GM12878 (cell line): Measurements from ENCODE around the gene NDUFB2. TPM values are rescaled to one million over a fixed set of nuclear protein-coding genes. Genes with fewer than 3 reads are reported as not detected.
A peak's percentile ranks its signal among the peaks of the same experiment; 100 is the strongest.

ENCODE experiments used
- ATAC-seq: fragments of 200-7000 bp; cut with Tn5 transposase; 3 replicates; pipeline ENCODE4 v1.9.1; 2020; ENCODE audit warnings: mild to moderate bottlenecking, moderate library complexity
- BruUV-seq: library from RNA; stranded (reverse); fragments of 400-500 nt; replicated peaks from 2 replicates; lab custom pipeline; 2021; lab: Mats Ljungman, UMichigan
- CTCF ChIA-PET: fragments of 300-600 bp; sonication (Branson Sonifier 250); formaldehyde crosslinking; extraction: SDS; loops from one replicate; lab custom pipeline; 2021; ENCODE audit warnings: inconsistent platforms; lab: Yijun Ruan, JAX
- POLR2A ChIA-PET: fragments of 350-600 bp; formaldehyde crosslinking; extraction: SDS; loops from one replicate; lab custom pipeline; 2021; ENCODE audit warnings: inconsistent platforms; lab: Charles Lee
- RAD21 ChIA-PET: fragments of 300-600 bp; sonication (Branson Sonifier 250); formaldehyde crosslinking; loops from one replicate; lab custom pipeline; 2023; ENCODE audit warnings: antibody characterized with exemption; ENCODE audit not compliant: unreplicated experiment; lab: Charles Lee
- SMC1A ChIA-PET: fragments of 300-600 bp; sonication (Branson Sonifier 250); formaldehyde crosslinking; loops from one replicate; lab custom pipeline; 2023; ENCODE audit not compliant: unreplicated experiment, uncharacterized antibody; lab: Charles Lee
- DNase-seq: peaks from one replicate; pipeline ENCODE4 v3.0.0-alpha.2; 2011; ENCODE audit warnings: low read depth, low spot score
- FAIRE-seq: peaks from 3 replicates; lab custom pipeline; 2011; peaks lifted over from hg19 to GRCh38; lab: Jason Lieb, UNC
- H2AFZ ChIP-seq: 2 replicates; pipeline ENCODE4 v1.6.0; 2011; ENCODE audit warnings: low read depth, low read length, control low read depth; ENCODE audit not compliant: control insufficient read depth
- H3K27ac ChIP-seq: 2 replicates; pipeline ENCODE4 v1.5.1; 2011; ENCODE audit warnings: control low read depth; ENCODE audit not compliant: control insufficient read depth, insufficient read depth
- H3K27me3 ChIP-seq, 2 experiments: replicated peaks in 1 of 2; 2 replicates each; pipeline versions ENCODE4 v1.6.0 to v1.6.1; 2011; ENCODE audit warnings: low read length in 1 of 2; ENCODE audit not compliant: control insufficient read depth in 2 of 2, insufficient read depth in 2 of 2
- H3K36me3 ChIP-seq, 2 experiments: 2 replicates each; pipeline ENCODE4 v1.5.1; 2011; ENCODE audit warnings: low read length in 1 of 2; ENCODE audit not compliant: control insufficient read depth in 2 of 2, insufficient read depth in 2 of 2
- H3K4me1 ChIP-seq: 2 replicates; pipeline ENCODE4 v1.6.1; 2011; ENCODE audit warnings: mild to moderate bottlenecking, low read length, moderate library complexity, mixed read lengths; ENCODE audit not compliant: control insufficient read depth, insufficient read depth
- H3K4me2 ChIP-seq: 2 replicates; pipeline ENCODE4 v1.6.0; 2011; ENCODE audit warnings: control low read depth; ENCODE audit not compliant: control insufficient read depth, insufficient read depth
- H3K4me3 ChIP-seq: fragments of 200-600 bp; sonication (generic); 2 replicates; pipeline ENCODE4 v1.5.1; 2016
- H3K79me2 ChIP-seq: 2 replicates; pipeline ENCODE4 v1.6.0; 2011; ENCODE audit warnings: low read length; ENCODE audit not compliant: control insufficient read depth, insufficient read depth
- H3K9ac ChIP-seq: 2 replicates; pipeline ENCODE4 v1.8.0; 2011; ENCODE audit warnings: low read length, control low read depth, mixed read lengths; ENCODE audit not compliant: control insufficient read depth, insufficient read depth
- H3K9me3 ChIP-seq: replicated peaks from 3 replicates; pipeline ENCODE4 v1.5.1; 2011; ENCODE audit warnings: mild to moderate bottlenecking, low read length; ENCODE audit not compliant: control insufficient read depth, insufficient read depth
- H4K20me1 ChIP-seq: 2 replicates; pipeline ENCODE4 v1.6.0; 2011; ENCODE audit not compliant: control insufficient read depth, insufficient read depth
- CHD2 ChIP-seq: IDR thresholded peaks from 2 replicates; pipeline ENCODE4 v1.6.1; 2011; ENCODE audit warnings: low read depth, low read length, improper control_type of control experiment, borderline replicate concordance
- CTCF ChIP-seq, 3 experiments: IDR thresholded peaks in 2 of 3; conservative IDR thresholded peaks in 1 of 3; 2 replicates each; pipeline ENCODE4 v1.5.1; 2011; ENCODE audit warnings: low read depth in 3 of 3, low read length in 3 of 3, mild to moderate bottlenecking in 3 of 3, control low read depth in 2 of 3, moderate library complexity in 2 of 3, inconsistent platforms in 1 of 3, mixed read lengths in 1 of 3; ENCODE audit not compliant: control insufficient read depth in 2 of 3, insufficient read depth in 1 of 3; ENCODE audit errors: extremely low read depth in 1 of 3
- HCFC1 ChIP-seq: fragments of 150-350 bp; IDR thresholded peaks from 2 replicates; pipeline ENCODE4 v1.6.1; 2014; ENCODE audit warnings: low read length
- MLLT1 ChIP-seq: fragments of 450-650 bp; IDR thresholded peaks from 2 replicates; pipeline ENCODE4 v1.6.1; 2016; ENCODE audit warnings: mild to moderate bottlenecking
- MTA2 ChIP-seq: fragments of 450-650 bp; IDR thresholded peaks from 2 replicates; pipeline ENCODE4 v1.6.1; 2016; ENCODE audit warnings: low read depth, mild to moderate bottlenecking, moderate library complexity
- PKNOX1 ChIP-seq: fragments of 450-650 bp; IDR thresholded peaks from 2 replicates; pipeline ENCODE4 v1.6.1; 2016; ENCODE audit warnings: mild to moderate bottlenecking
- POLR2AphosphoS5 ChIP-seq: IDR thresholded peaks from 2 replicates; pipeline ENCODE4 v1.6.1; 2011; ENCODE audit warnings: mild to moderate bottlenecking, low read length, inconsistent platforms
- RUNX3 ChIP-seq: IDR thresholded peaks from 2 replicates; pipeline ENCODE4 v1.6.1; 2012; ENCODE audit warnings: low read length, inconsistent platforms
- SIN3A ChIP-seq: IDR thresholded peaks from 2 replicates; pipeline ENCODE4 v1.6.1; 2012; ENCODE audit warnings: low read depth, low read length, improper control_type of control experiment
- SMAD5 ChIP-seq: IDR thresholded peaks from 2 replicates; pipeline ENCODE4 v1.6.1; 2016; ENCODE audit warnings: antibody characterized with exemption, low read depth
- SRF ChIP-seq, 2 experiments: IDR thresholded peaks; 2 replicates each; pipeline ENCODE4 v1.6.1; 2011; ENCODE audit warnings: low read depth in 2 of 2, low read length in 2 of 2, mild to moderate bottlenecking in 1 of 2, moderate library complexity in 1 of 2
- ZNF24 ChIP-seq: fragments of 450-650 bp; IDR thresholded peaks from 2 replicates; pipeline ENCODE4 v1.6.1; 2017; ENCODE audit warnings: antibody characterized with exemption, mild to moderate bottlenecking
- ZZZ3 ChIP-seq: IDR thresholded peaks from 2 replicates; pipeline ENCODE4 v1.6.1; 2011; ENCODE audit warnings: low read depth; ENCODE audit not compliant: control insufficient read depth, insufficient read length
- WGBS: methylation state at CpG from one replicate; pipeline ENCODE4 v1.1.6; 2016; ENCODE audit warnings: low lambda C conversion rate; ENCODE audit not compliant: insufficient replicate concordance, insufficient coverage; ENCODE audit errors: missing lambda C conversion rate; 5-methylcytosine and 5-hydroxymethylcytosine counted together
- in situ Hi-C: fragments of 300-500 bp; cut with MboI; formaldehyde crosslinking; loops from 9 replicates; pipeline ENCODE4 v1.14.3; 2018; ENCODE audit warnings: mixed read lengths
- intact Hi-C: fragments of 100-400 bp; cut with micrococcal nuclease; formaldehyde crosslinking; loops from one replicate; pipeline ENCODE4 v1.14.2; 2022; ENCODE audit not compliant: unreplicated experiment
- polyA plus RNA-seq, 11 experiments: library from polyadenylated mRNA; depleted of rRNA in 4 of 11; unstranded in 6 of 11; stranded (reverse) in 5 of 11; fragments of >200 nt; fragmentation: Nextera tagmentation in 4 of 11; fragmentation: Illumina TruSeq in 1 of 11; extraction: Ambion mirVana in 4 of 11; extraction: Trizol in 1 of 11; gene quantifications; 1 replicate in 1 of 11; 2 replicates in 10 of 11; pipeline versions ENCODE4 v1.2.1 to v1.2.3, GENCODE V29; 2011 to 2016; ENCODE audit warnings: inconsistent platforms in 2 of 11, missing spikeins in 2 of 11, low read depth in 1 of 11
- total RNA-seq, 4 experiments: library from RNA; depleted of rRNA in 3 of 4; stranded (reverse); fragments of >200 nt in 3 of 4; fragmentation: Illumina TruSeq in 1 of 4; extraction: Trizol in 1 of 4; gene quantifications; 2 replicates each; pipeline versions ENCODE4 v1.2.1 to v1.2.3, GENCODE V29; 2013 to 2021

NDUFB2 gene
- total and polyA plus RNA-seq, 10 of the 15 experiments (the other 5 are each of a cell fraction or from before 2014, with no cell fraction given): 109 to 1,236 (median 323) TPM

- no peak for DNase-seq
- Histone ChIP-seq H3K36me3 (no peaks in the 10 kb centered on the region), H3K9me3 (no peaks in the 10 kb centered on the region), H2AFZ (no peak overlapping the region), H3K4me1 (peaks cover 12% of the 10 kb centered on the region), H3K4me2 (no peak overlapping the region), H4K20me1 (no peaks in the 10 kb centered on the region), H3K4me3 (no peak overlapping the region), H3K9ac (no peak overlapping the region), H3K79me2 (no peaks in the 10 kb centered on the region), H3K27me3 (no peaks in the 10 kb centered on the region), H3K27ac (no peak overlapping the region)
- no peak for FAIRE-seq
- WGBS: 51% methylated on average over 8 of the region's 8 CpGs
- peak; percentile 33; the same call in 2 of the 3 replicates for ATAC-seq
- ChIA-PET POLR2A (interaction anchor here (0.6 kb wide), 1 partner anchor 46 kb away, joined by 3 read pairs; no protein-coding TSS in a partner anchor), RAD21 (interaction anchor here (0.8 to 1.2 kb wide), 2 partner anchors 16 to 142 kb away, joined by 3 read pairs; no protein-coding TSS in a partner anchor), SMC1A (interaction anchor here (0.7 to 1.6 kb wide), 3 partner anchors 9 to 54 kb away, joined by 4 to 9 read pairs (median 6); no protein-coding TSS in a partner anchor), CTCF (interaction anchor here (1.2 to 2.7 kb wide), 4 partner anchors 9 to 216 kb away, joined by 3 to 12 read pairs (median 4); no protein-coding TSS in a partner anchor)
- intact Hi-C loops (loop anchor here (5.0 kb wide), 1 partner anchor 352 kb away; the partner anchor contains the start of gene MRPS33), in situ Hi-C loops (loop anchor here (5.0 kb wide), 1 partner anchor 143 kb away; no protein-coding TSS in a partner anchor)
- no TSS peak for BruUV-seq
- TF ChIP-seq ZZZ3 (no peak), SRF (IDR thresholded peaks at IDR 0.05; ENCODE audit: low read depth in 2 of 2, low read length in 2 of 2) (peak; percentile 27 to 88; a peak in 3 of 4 replicates)
These were observed 36.7 kb upstream of the NDUFB2 start for GRCh38 chr7:140659856-140660255.

GRCh38 chr7:140661124-140661523, 35.4 kb upstream of the NDUFB2 start:
- Histone ChIP-seq H2AFZ (no peak overlapping the region), H3K9me3 (no peaks in the 10 kb centered on the region), H4K20me1 (no peaks in the 10 kb centered on the region), H3K4me1 (peaks cover 9% of the 10 kb centered on the region), H3K9ac (no peak overlapping the region), H3K4me3 (no peak overlapping the region), H3K27ac (no peak overlapping the region), H3K27me3 (no peaks in the 10 kb centered on the region), H3K79me2 (no peaks in the 10 kb centered on the region), H3K4me2 (no peak overlapping the region), H3K36me3 (no peaks in the 10 kb centered on the region)
- ChIA-PET CTCF (interaction anchor here (0.6 to 2.7 kb wide), 6 partner anchors 7 to 557 kb away, joined by 3 to 12 read pairs (median 4); no protein-coding TSS in a partner anchor), SMC1A (interaction anchor here (0.8 to 1.6 kb wide), 3 partner anchors 13 to 216 kb away, joined by 3 to 9 read pairs (median 4); no protein-coding TSS in a partner anchor), POLR2A (no interaction called here), RAD21 (interaction anchor here (0.7 kb wide), 1 partner anchor 8 kb away, joined by 5 read pairs; no protein-coding TSS in a partner anchor)
- no TSS peak for BruUV-seq
- intact Hi-C loops: no loop called here
- WGBS: 62% methylated on average over 2 of the region's 2 CpGs
- no peak for DNase-seq
- ATAC-seq: no peak
- in situ Hi-C loops: no loop called here
- no peak for FAIRE-seq
- TF ChIP-seq POLR2AphosphoS5: no peak
- no peak for TF ChIP-seq RUNX3
- no peak for TF ChIP-seq SIN3A
- TF ChIP-seq MTA2: no peak
- TF ChIP-seq CTCF (IDR thresholded peaks at IDR 0.05 in 2 of 3, conservative IDR thresholded peaks at IDR 0.05 in 1 of 3; ENCODE audit: control insufficient read depth in 2 of 3, extremely low read depth in 1 of 3, insufficient read depth in 1 of 3, low read depth in 3 of 3, low read length in 3 of 3): no peak
- no peak for TF ChIP-seq CHD2
- TF ChIP-seq HCFC1: no peak
- no peak for TF ChIP-seq PKNOX1
- no peak for TF ChIP-seq MLLT1
- TF ChIP-seq ZNF24: no peak
- TF ChIP-seq SMAD5: no peak
